GM19467 (cell line): ENCODE data around the gene NPFFR1.

Experiments used
- ATAC-seq: cut with Tn5 transposase; IDR thresholded peaks from one replicate; pipeline ENCODE4 v1.9.1; 2021; ENCODE audit warnings: mild to moderate bottlenecking, moderate library complexity; ENCODE audit not compliant: unreplicated experiment

Gene NPFFR1

GRCh38 chr10:70289739-70290138, 5.9 kb upstream of the NPFFR1 start:
- ATAC-seq, result no peak

GRCh38 chr10:70286616-70287015, 2.8 kb upstream of the NPFFR1 start:
- ATAC-seq, result no peak

GRCh38 chr10:70285476-70285831, 1.6 kb upstream of the NPFFR1 start:
- ATAC-seq, result no peak

- ATAC-seq, result no peak
Observed at GRCh38 chr10:70284542-70285475, 1.0 kb upstream of the NPFFR1 start.

- no peak for ATAC-seq
Observed at GRCh38 chr10:70283071-70283444, 746 bp downstream of the NPFFR1 start.

GRCh38 chr10:70281609-70282008, 2.2 kb downstream of the NPFFR1 start:
- ATAC-seq, result no peak

GRCh38 chr10:70280099-70280498, 3.7 kb downstream of the NPFFR1 start:
- no peak for ATAC-seq

GRCh38 chr10:70277396-70278030, 6.3 kb downstream of the NPFFR1 start:
- no peak for ATAC-seq

GRCh38 chr10:70274643-70275042, 9.2 kb downstream of the NPFFR1 start:
- no peak for ATAC-seq

GRCh38 chr10:70272925-70273316, 10.9 kb downstream of the NPFFR1 start:
- no peak for ATAC-seq

GRCh38 chr10:70271996-70272924, 11.5 kb downstream of the NPFFR1 start:
- ATAC-seq, result no peak

GRCh38 chr10:70270952-70271351, 12.9 kb downstream of the NPFFR1 start:
- ATAC-seq, result no peak

- no peak for ATAC-seq
Observed at GRCh38 chr10:70269741-70270140, 14.1 kb downstream of the NPFFR1 start.

- no peak for ATAC-seq
Observed at GRCh38 chr10:70268376-70268775, 15.4 kb downstream of the NPFFR1 start.

- no peak for ATAC-seq
Observed at GRCh38 chr10:70267161-70267933, 16.5 kb downstream of the NPFFR1 start.

GRCh38 chr10:70266701-70267100, 17.1 kb downstream of the NPFFR1 start:
- no peak for ATAC-seq

GRCh38 chr10:70266056-70266455, 17.7 kb downstream of the NPFFR1 start:
- ATAC-seq, result no peak

GRCh38 chr10:70265032-70265689, 18.6 kb downstream of the NPFFR1 start:
- ATAC-seq, result no peak

GRCh38 chr10:70260734-70261133, 23.1 kb downstream of the NPFFR1 start:
- ATAC-seq, result no peak

- no peak for ATAC-seq
Observed at GRCh38 chr10:70260259-70260658, 23.5 kb downstream of the NPFFR1 start.
